Glutamatergic neuron (in vitro differentiated cells): ENCODE results near the gene HLA-DOB. TPM values are rescaled to one million over a fixed set of nuclear protein-coding genes. Genes with fewer than 3 reads are reported as not detected.

Experiments used
- DNase-seq: peaks from one replicate; pipeline ENCODE4 v3.0.0; 2022
- H3K27ac Mint-ChIP-seq: one replicate; pipeline ENCODE4 v1.8.0; 2020; ENCODE audit warnings: mild to moderate bottlenecking, mixed read lengths, inconsistent platforms; ENCODE audit not compliant: unreplicated experiment
- H3K27me3 Mint-ChIP-seq: one replicate; pipeline ENCODE4 v1.8.0; 2020; ENCODE audit warnings: mild to moderate bottlenecking, moderate library complexity, mixed read lengths, inconsistent platforms; ENCODE audit not compliant: unreplicated experiment
- H3K36me3 Mint-ChIP-seq: one replicate; pipeline ENCODE4 v1.8.0; 2020; ENCODE audit warnings: mild to moderate bottlenecking, mixed read lengths, inconsistent platforms; ENCODE audit not compliant: unreplicated experiment
- H3K4me1 Mint-ChIP-seq: one replicate; pipeline ENCODE4 v1.8.0; 2020; ENCODE audit warnings: mild to moderate bottlenecking, low read depth, mixed read lengths, inconsistent platforms; ENCODE audit not compliant: unreplicated experiment
- H3K4me3 Mint-ChIP-seq: one replicate; pipeline ENCODE4 v1.8.0; 2020; ENCODE audit warnings: mild to moderate bottlenecking, mixed read lengths, inconsistent platforms; ENCODE audit not compliant: unreplicated experiment
- H3K9me3 Mint-ChIP-seq: one replicate; pipeline ENCODE4 v1.8.0; 2020; ENCODE audit warnings: mild to moderate bottlenecking, moderate library complexity, mixed read lengths, inconsistent platforms; ENCODE audit not compliant: unreplicated experiment
- CTCF ChIP-seq: fragments of 200-600 bp; sonication (generic); IDR thresholded peaks from one replicate; pipeline ENCODE4 v1.5.0; 2021; ENCODE audit not compliant: partially characterized antibody, unreplicated experiment
- total RNA-seq: library from RNA; stranded (reverse); fragmentation: NEBNext Ultra II Directional; extraction: Animal tissue kit (Norgen Biotek cat#: 25700); gene quantifications from one replicate; pipeline ENCODE4 v1.2.1, GENCODE V29; 2021; ENCODE audit not compliant: unreplicated experiment

The HLA-DOB gene
- total RNA-seq, 1 donor from 2014 or later = not detected

GRCh38 chr6:32847004-32847403 is 30.2 kb upstream of the HLA-DOB start:
- H3K4me3 Mint-ChIP-seq = no peak overlapping the region

DNA sequence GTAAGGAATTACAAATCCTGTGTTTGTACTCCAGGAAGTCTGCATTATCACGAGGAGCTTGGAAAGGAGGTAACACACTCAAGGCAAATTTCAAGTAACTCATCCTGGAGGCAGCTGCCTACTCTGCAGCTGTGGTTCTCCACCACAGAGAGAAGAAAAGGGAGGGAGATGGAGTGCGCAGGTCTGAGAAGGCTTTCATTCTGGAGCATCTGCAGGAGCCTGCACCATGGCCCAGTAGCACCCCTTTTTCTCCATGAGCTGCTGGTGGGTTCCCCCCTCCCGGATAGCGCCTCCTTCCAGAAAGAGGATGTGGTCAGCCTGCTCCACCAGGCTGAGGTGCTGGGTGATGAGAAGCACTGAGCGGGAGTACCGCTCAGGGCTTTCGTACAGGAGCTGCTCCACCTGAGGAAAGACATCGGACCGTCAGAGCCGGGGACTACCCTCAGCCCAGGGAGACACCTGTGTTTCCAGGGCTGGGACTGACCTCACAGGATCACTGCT is 28.6 kb upstream of the HLA-DOB start:
- H3K36me3 Mint-ChIP-seq = peaks cover 2% of the 10 kb centered on the region
- peaks cover 18% of the 10 kb centered on the region for H3K27me3 Mint-ChIP-seq
- H3K4me3 Mint-ChIP-seq = peak overlapping the region; percentile 94

More at GRCh38 chr6:32847004-32847403, 30.2 kb upstream of the HLA-DOB start:
- peaks cover 10% of the 10 kb centered on the region for H3K9me3 Mint-ChIP-seq
- H3K27ac Mint-ChIP-seq = no peak overlapping the region
- no peak for DNase-seq
- peaks cover 26% of the 10 kb centered on the region for H3K27me3 Mint-ChIP-seq
- peaks cover 6% of the 10 kb centered on the region for H3K36me3 Mint-ChIP-seq
- no peak for TF ChIP-seq CTCF
- peaks cover 5% of the 10 kb centered on the region for H3K4me1 Mint-ChIP-seq

GRCh38 chr6:32844839-32845383 is 28.1 kb upstream of the HLA-DOB start:
- Mint-ChIP-seq H3K4me1 (peaks cover 5% of the 10 kb centered on the region), H3K36me3 (no peaks in the 10 kb centered on the region), H3K9me3 (peaks cover 5% of the 10 kb centered on the region), H3K27ac (no peak overlapping the region), H3K4me3 (peak overlapping the region; percentile 94), H3K27me3 (peaks cover 15% of the 10 kb centered on the region)
- DNase-seq = no peak
- TF ChIP-seq CTCF = no peak

More for the DNA sequence above, 28.6 kb upstream of the HLA-DOB start:
- peaks cover 5% of the 10 kb centered on the region for H3K4me1 Mint-ChIP-seq
- no peak for TF ChIP-seq CTCF
- H3K27ac Mint-ChIP-seq = no peak overlapping the region
- no peak for DNase-seq
- peaks cover 6% of the 10 kb centered on the region for H3K9me3 Mint-ChIP-seq

GRCh38 chr6:32843979-32844838 is 27.4 kb upstream of the HLA-DOB start, which contains the start of gene PSMB8:
PSMB8 (minus strand) TSS chr6:32844047; CDS start chr6:32843996, 51 bp downstream.
- peaks cover 3% of the 10 kb centered on the region for H3K9me3 Mint-ChIP-seq
- peaks cover 15% of the 10 kb centered on the region for H3K27me3 Mint-ChIP-seq
- H3K36me3 Mint-ChIP-seq = no peaks in the 10 kb centered on the region
- H3K27ac Mint-ChIP-seq = no peak within 1 kb of the TSS
- H3K4me1 Mint-ChIP-seq = peaks cover 5% of the 10 kb centered on the region
- H3K4me3 Mint-ChIP-seq = peak within 1 kb of the TSS; percentile 94
- peak; percentile 93 for DNase-seq
- no peak for TF ChIP-seq CTCF
